ENCODE results near the gene ELP2.
"Not testable (repeated sequence)": the region's sequence is repeated elsewhere in the genome, so short reads cannot be mapped to it uniquely, and the experiment has no call there.

ELP2 gene

DNA sequence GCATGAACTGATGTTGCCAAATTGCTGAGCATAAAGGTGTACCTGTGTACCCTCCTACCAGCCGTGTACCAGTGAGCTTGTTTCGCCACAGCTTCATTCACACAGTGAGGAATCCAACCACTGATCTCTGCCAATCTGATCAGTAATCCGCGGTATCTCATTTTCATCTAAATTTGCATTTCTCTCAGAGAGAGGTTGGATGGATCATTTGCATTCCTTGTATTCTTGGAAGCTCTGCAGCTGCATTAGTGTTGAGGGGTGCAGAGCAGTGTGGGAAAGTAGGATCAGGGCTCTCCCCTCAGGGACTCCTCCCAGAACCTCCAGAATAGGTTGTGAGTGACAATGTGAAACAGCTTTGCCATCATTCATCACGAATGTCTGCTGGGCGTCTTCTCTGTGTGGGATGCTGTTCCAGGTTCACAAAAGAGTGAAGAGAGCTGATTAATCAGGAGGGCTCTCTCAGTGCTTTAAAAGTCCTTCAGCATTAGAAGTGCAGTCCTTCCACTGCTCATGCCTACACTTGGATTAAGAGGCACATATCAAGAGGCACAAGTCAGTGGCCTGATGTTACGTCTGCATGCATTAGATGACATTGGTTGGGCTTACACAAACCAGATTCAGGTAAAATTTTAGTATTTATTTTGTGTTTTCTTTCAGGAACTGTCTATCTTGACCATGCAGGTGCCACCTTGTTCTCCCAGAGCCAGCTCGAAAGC lies 65.1 kb downstream of the ELP2 start:
- no peak for DNase-seq

DNA sequence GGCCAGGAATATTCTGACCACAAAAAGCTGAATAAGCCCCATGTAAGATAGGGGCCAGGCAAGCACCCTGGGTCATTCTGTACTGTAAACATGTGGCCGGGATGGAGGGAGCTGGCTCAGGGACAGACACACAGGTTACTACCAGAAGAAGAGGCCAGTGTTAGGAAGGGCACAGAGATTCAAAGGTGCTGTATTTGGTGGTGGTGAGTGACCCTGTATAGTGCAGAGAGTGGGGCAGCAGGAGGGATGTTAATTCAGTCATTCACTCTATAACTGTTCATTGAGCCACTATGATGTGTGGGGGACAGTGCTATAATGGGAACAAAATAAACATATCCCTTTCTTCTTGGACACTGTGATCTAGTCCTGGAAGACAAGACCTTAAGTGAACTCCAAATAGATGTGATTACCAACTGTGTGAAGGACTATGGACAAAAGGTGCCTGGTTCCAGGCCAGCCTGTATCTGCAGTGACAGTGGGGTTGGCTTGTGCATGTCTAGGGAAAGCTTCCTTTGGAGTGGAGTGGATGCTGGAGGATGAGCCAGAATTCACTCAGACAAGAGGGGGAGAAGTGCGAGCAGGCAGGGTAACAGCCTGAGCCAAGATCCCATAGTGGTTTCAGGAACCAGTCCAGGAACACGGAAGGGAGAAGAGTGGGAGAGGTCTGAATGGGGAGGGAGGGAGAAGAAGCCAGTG lies 65.9 kb downstream of the ELP2 start:
- no peak for DNase-seq

DNA sequence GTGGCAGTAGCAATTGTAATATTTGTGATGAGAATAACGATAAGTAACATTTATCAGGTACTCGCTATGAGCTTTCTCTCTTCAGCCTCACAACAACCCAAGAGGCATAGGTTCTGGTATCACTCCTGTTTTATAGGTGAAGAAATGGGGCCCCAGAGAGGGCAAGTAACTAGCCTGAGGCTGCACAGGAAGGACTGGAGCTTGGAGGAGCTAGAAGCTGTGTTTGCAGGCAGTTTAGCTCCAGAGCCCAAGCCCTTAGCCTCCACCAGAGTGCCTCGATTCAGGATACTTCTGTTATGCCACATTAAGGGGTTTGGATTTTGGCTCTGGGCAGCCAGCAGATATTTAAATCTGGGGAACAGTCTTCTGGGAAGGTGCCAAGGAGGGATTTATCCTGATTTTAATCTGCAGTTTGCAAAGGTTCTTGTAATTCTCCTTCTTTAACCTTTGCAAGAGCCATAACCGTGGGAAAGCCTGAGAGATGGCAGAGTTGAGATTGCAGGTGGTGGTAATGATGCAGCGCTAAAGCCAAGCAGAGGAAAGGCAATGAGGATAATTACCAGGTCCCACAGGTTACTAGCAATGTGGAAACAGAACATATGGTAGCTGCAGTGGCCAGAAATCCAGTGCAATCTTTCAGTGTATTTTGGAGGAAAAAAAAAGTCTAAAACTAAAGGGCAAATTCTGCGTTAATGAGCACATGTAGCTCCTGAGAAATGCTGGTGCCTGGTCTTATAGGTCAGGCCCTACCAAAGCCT lies 66.7 kb downstream of the ELP2 start:
- DNase-seq: no peak

GRCh38 chr18:36197511-36198166 lies 67.9 kb downstream of the ELP2 start:
- no peak for DNase-seq

GRCh38 chr18:36199691-36200295 lies 70.1 kb downstream of the ELP2 start:
- no peak for DNase-seq

GRCh38 chr18:36200354-36200771 lies 70.7 kb downstream of the ELP2 start:
- no peak for DNase-seq

DNA sequence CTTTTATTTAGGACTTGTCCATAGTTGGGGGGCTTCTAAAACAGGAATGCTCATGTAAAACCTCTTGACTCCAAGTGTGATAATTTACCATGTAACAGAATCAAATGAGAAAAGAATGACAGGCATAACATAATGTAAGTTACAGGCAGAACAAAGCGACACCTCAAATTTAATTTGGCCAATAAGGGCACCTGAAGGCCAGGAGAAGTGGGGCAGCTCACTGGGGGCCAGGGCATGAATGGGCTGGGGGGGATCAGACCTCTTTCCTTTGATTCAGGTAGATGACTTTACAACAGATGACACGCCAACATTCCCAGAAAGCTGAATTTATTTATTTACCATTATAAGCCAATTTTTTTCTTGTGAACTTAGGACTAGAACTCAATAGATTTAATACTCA lies 72.1 kb downstream of the ELP2 start:
- DNase-seq: no peak

GRCh38 chr18:36203360-36203895 lies 73.7 kb downstream of the ELP2 start:
- no peak for DNase-seq

DNA sequence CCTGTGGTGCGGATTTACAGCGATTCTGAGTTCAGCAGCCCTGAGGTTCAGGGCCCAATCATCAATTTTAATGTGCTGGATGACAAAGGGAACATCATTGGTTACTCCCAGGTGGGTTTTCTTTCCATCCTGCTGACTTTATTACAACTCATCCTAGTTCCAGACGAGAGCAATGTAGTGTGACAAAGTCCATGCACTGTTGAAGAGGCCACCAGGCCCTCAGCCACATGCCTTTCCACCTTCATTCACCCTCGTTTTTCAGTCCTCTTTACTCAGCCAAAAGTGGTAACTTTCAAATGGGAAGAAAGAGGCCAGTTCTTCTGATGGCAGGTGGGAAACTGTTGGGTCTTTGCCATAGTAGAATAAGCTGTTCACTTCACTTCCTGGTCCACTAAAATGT lies 75.5 kb downstream of the ELP2 start:
- DNase-seq: no peak

- no peak for DNase-seq
These were observed 77.6 kb downstream of the ELP2 start for GRCh38 chr18:36207303-36207702.

- DNase-seq: not testable (repeated sequence)
These were observed 78.3 kb downstream of the ELP2 start for GRCh38 chr18:36207969-36208368.

DNA sequence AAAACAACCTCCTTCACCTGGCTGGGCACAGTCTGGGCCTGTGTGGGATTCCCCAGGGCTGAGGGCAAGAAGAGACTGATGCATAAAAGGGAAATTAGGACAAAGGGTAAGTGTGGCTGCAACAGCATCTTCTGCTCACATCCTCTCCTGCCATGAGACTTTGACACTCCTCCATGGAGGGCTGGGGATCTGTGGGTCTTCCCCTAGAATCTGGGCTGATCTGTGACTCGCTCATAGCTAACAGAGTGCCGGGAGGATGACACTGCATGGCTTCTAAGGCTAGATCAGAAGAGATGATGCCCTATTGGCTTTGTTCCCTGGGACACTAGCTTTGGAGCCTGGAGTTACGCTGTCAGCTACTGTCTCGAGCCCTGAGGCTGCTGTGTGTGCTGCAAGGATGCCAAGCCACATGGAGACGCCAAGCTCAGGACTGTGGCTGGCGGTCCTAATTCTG lies 81.9 kb downstream of the ELP2 start:
- DNase-seq: no peak

DNA sequence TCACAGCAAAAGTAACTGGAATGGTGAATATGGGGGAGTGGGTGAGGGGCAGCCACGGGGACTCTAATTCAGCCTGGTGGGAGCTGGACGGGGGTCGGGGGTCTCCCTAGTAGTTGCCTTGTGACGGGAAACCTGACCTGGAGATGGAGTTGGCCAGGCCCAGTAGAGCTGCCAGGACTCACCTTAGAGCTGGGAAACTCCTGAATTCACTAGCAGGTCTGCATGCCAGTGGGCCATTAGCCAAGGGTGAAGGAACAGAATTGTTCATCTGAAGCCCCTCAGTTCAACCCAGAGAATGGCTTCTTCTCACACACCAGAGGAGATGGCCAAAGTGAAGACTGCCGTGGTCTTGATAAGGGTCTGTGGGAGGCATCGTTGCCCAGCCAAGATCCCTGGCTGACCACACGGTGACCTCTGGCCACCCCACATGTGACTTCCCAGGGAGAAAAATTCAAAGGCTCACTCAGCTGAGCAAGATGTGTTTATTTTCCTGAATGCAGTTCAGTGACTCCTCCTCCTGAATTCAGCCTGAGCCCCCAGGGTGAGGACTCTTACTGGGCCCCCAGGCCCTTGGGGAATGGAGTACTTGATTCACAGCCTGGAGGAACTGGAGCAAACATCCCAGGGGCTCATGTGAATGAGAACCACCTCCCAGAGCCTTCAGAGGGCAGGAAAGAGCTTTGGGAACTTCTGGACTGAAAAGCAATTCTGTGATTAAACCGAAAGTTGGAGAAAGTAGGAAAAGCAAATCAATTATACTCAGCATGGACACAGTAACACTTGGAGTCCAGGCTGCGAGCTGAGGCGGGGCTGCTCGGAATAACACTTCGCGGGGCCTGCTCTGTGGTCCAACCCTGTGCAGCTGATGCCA lies 82.8 kb downstream of the ELP2 start:
- no peak for DNase-seq

DNA sequence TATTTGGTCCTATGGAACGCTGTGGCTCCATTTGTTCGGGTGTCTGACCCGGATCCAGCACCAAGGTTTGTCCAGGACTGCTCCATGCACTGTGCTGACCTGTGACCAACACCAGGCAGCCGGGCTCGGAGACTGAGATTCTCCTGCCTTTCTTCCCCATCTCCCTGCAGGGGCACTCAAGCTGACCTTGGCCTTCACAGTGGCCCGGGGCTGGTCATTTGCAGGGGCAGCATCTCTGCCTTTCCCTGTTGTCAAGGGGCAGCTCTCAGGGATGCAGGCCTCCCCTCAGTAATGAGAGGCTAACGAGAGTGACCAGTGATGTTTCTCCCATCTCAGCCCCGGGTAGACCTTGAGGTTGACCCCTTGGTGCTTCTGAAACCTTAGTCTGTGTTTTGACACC lies 85.1 kb downstream of the ELP2 start:
- DNase-seq: no peak

GRCh38 chr18:36215577-36215976 lies 85.9 kb downstream of the ELP2 start:
- DNase-seq: no peak

- DNase-seq: no peak
These were observed 87.6 kb downstream of the ELP2 start for GRCh38 chr18:36217348-36217747.

GRCh38 chr18:36229188-36229587 lies 99.5 kb downstream of the ELP2 start:
- no peak for DNase-seq

Data from activated CD4-positive, alpha-beta T cell treated with anti-CD3 and anti-CD28 coated beads, Interleukin-2, amount 50 U/mL, for 48 hours (primary cell).